ENCODE measurements around the gene DNAAF3. TPM values are rescaled to one million over a fixed set of nuclear protein-coding genes. Genes with fewer than 3 reads are reported as not detected.

Gene DNAAF3
- total RNA-seq, 1 donor from 2014 or later = 12.2 TPM

- H3K9me3 Mint-ChIP-seq = no peaks in the 10 kb centered on the region
- no peak for DNase-seq (ENCODE audit: extremely low spot score, unreplicated experiment)
- H3K27me3 Mint-ChIP-seq = peaks cover 82% of the 10 kb centered on the region
- H3K36me3 Mint-ChIP-seq = no peaks in the 10 kb centered on the region
- no peaks in the 10 kb centered on the region for H3K4me1 Mint-ChIP-seq (ENCODE audit: unreplicated experiment)
- TF ChIP-seq CTCF (conservative IDR thresholded peaks at IDR 0.05) = no peak
- H3K27ac Mint-ChIP-seq = peak within 1 kb of the TSS; percentile 59
- peak within 1 kb of the TSS; percentile 86 for H3K4me3 Mint-ChIP-seq
Observed at GRCh38 chr19:55179606-55180484, 13.4 kb upstream of the DNAAF3 start, which contains the start of gene SYT5. Gene SYT5, minus strand, starts transcription at chr19:55180289. Its CDS starts 1,248 bp downstream, at chr19:55179041.

GRCh38 chr19:55178781-55179599, 12.6 kb upstream of the DNAAF3 start:
- H3K27ac Mint-ChIP-seq = peak overlapping the region; percentile 59
- no peaks in the 10 kb centered on the region for H3K4me1 Mint-ChIP-seq (ENCODE audit: unreplicated experiment)
- H3K9me3 Mint-ChIP-seq = no peaks in the 10 kb centered on the region
- peaks cover 86% of the 10 kb centered on the region for H3K27me3 Mint-ChIP-seq
- TF ChIP-seq CTCF (conservative IDR thresholded peaks at IDR 0.05) = no peak
- no peaks in the 10 kb centered on the region for H3K36me3 Mint-ChIP-seq
- H3K4me3 Mint-ChIP-seq = peak overlapping the region; percentile 86
- DNase-seq (ENCODE audit: extremely low spot score, unreplicated experiment) = peak; percentile 83

- Mint-ChIP-seq H3K27ac (no peak overlapping the region), H3K9me3 (no peaks in the 10 kb centered on the region), H3K4me1 (ENCODE audit: unreplicated experiment) (no peaks in the 10 kb centered on the region), H3K4me3 (no peak overlapping the region), H3K36me3 (no peaks in the 10 kb centered on the region), H3K27me3 (peaks cover 93% of the 10 kb centered on the region)
- TF ChIP-seq CTCF (conservative IDR thresholded peaks at IDR 0.05) = no peak
- no peak for DNase-seq (ENCODE audit: extremely low spot score, unreplicated experiment)
Observed at GRCh38 chr19:55176076-55176475, 9.7 kb upstream of the DNAAF3 start.

GRCh38 chr19:55175117-55175867, 8.9 kb upstream of the DNAAF3 start:
- Mint-ChIP-seq H3K36me3 (no peaks in the 10 kb centered on the region), H3K27me3 (peaks cover 93% of the 10 kb centered on the region), H3K27ac (no peak overlapping the region), H3K9me3 (no peaks in the 10 kb centered on the region), H3K4me3 (no peak overlapping the region), H3K4me1 (ENCODE audit: unreplicated experiment) (no peaks in the 10 kb centered on the region)
- DNase-seq (ENCODE audit: extremely low spot score, unreplicated experiment) = no peak
- TF ChIP-seq CTCF (conservative IDR thresholded peaks at IDR 0.05) = no peak

- no peak overlapping the region for H3K27ac Mint-ChIP-seq
- no peak overlapping the region for H3K4me3 Mint-ChIP-seq
- no peaks in the 10 kb centered on the region for H3K4me1 Mint-ChIP-seq (ENCODE audit: unreplicated experiment)
- no peaks in the 10 kb centered on the region for H3K9me3 Mint-ChIP-seq
- TF ChIP-seq CTCF (conservative IDR thresholded peaks at IDR 0.05) = no peak
- DNase-seq (ENCODE audit: extremely low spot score, unreplicated experiment) = no peak
- no peaks in the 10 kb centered on the region for H3K36me3 Mint-ChIP-seq
- peaks cover 92% of the 10 kb centered on the region for H3K27me3 Mint-ChIP-seq
Observed at GRCh38 chr19:55174425-55175116, 8.2 kb upstream of the DNAAF3 start.
